OCI-LY7 (cell line): ENCODE results near the gene REPIN1.

Experiments
- EZH2phosphoT487 ChIP-seq: fragments of 200-600 bp; sonication (generic); IDR thresholded peaks from 2 replicates; pipeline ENCODE4 v1.6.1; 2018; ENCODE audit warnings: low read depth, borderline replicate concordance, mild to moderate bottlenecking, mixed run types, antibody characterized with exemption, low read length, moderate library complexity, mixed read lengths
- TF ChIP-seq, protein P1 (sequence below): fragments of 200-600 bp; sonication (generic); conservative IDR thresholded peaks from 2 replicates; pipeline ENCODE4 v1.5.1; 2014; ENCODE audit warnings: mild to moderate bottlenecking, antibody characterized with exemption, low read length, moderate library complexity, mixed read lengths

DNA sequence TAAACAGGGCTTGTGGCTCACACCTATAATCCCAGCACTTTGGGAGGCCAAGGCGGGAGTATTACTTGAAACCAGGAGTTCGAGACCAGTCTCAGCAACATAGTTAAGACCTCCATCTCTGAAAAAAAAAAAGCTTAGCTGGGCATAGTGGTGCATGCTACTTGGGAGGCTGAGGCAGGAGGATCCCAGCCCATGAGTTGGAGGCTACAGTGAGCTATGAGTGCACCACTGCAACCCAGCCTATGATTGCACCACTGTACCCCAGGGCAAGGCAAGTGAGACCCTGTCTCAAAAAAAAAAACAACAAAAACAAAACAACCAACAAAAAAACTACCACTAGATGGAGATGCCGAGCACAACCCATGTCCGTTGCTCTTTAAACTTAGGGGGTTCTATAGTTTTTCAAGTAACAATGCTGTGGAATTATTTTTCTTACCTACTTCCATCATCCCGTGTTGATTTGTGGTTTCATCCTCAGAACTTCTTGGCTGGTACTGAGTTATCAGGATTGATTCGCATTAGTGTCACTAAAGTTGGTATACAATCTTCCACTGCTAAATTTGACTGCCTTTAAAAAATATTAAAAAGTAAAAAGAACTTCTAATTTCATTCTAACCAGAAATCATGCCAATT is 12.2 kb upstream of the REPIN1 start:
- TF ChIP-seq, protein P1, sequence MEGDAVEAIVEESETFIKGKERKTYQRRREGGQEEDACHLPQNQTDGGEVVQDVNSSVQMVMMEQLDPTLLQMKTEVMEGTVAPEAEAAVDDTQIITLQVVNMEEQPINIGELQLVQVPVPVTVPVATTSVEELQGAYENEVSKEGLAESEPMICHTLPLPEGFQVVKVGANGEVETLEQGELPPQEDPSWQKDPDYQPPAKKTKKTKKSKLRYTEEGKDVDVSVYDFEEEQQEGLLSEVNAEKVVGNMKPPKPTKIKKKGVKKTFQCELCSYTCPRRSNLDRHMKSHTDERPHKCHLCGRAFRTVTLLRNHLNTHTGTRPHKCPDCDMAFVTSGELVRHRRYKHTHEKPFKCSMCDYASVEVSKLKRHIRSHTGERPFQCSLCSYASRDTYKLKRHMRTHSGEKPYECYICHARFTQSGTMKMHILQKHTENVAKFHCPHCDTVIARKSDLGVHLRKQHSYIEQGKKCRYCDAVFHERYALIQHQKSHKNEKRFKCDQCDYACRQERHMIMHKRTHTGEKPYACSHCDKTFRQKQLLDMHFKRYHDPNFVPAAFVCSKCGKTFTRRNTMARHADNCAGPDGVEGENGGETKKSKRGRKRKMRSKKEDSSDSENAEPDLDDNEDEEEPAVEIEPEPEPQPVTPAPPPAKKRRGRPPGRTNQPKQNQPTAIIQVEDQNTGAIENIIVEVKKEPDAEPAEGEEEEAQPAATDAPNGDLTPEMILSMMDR = peak; percentile 89
- no peak for TF ChIP-seq EZH2phosphoT487
